GM21360 (cell line): ENCODE measurements around the gene ZNF774.
"Not testable (repeated sequence)": the region's sequence is repeated elsewhere in the genome, so short reads cannot be mapped to it uniquely, and the experiment has no call there.

ENCODE experiments used
- ATAC-seq: cut with Tn5 transposase; IDR thresholded peaks from one replicate; pipeline ENCODE4 v1.9.1; 2021; ENCODE audit warnings: mild to moderate bottlenecking, moderate library complexity; ENCODE audit not compliant: unreplicated experiment

ZNF774 gene

DNA sequence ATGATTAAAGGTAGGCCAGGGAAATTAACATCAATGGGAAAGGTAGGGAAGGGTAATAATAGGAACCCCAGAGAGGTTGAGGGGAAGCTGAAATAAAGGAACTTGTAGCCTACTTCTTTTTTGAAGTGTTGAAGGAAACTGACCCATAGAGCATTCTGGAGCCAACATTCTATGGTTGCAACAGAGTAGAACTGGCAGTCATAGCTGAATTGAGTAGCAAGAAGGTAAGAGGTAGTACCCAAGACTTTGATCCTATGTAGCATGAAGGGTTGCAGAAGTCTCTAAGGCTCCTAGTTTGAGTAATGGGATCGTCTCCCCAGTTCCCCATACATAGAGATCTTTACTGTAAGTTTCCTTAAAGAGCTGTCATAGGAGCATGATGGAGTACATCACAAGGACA, 7.4 kb upstream of the ZNF774 start:
- no peak for ATAC-seq

DNA sequence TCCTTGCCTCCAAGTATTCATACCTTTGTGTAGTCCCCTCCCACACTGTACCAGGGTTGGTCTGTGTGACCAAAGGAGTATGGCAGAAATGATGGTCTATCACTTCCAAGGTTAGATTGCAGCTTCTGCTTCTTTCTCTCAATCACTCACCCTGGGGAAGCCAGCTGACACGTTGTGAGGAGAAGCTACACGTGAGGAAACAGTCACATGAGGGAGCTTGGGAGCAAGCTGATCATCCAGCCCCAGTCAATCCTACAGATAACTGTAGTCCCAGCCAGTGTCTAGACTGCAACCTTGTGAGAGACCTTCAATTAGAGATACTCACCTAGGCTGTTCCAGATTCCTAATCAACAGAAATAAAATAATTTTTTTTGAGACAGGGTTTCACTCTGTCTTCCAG, 6.2 kb upstream of the ZNF774 start:
- ATAC-seq, result no peak

DNA sequence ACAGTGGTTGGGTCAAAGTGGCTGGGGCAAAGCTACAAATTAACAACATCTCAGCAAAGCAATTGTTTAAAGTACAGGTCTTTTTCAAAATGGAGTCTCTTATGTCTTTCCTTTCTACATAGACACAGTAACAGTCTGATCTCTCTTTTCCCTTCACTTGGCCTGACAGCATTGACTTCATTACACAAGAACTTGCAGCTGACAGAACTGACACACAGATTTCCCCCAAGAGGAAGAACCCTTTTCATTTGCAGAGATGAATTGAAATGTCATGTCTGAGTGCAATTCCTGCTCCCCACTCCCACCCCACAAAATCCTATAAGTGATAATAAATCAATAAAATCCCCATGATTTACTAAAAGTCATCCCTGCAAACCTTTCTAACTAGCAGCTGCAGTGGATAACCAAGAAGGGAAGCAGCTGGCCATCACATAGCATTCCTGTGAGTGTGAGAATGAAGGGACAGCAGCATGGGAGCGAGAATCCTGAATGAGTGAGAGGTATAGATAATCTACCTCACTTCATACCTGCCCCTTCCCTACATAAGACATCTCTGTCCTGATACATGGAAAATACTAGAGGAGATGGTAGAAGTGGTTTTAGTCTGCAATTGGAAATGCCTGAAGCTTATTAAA, 4.5 kb upstream of the ZNF774 start:
- ATAC-seq, result not testable (repeated sequence)

DNA sequence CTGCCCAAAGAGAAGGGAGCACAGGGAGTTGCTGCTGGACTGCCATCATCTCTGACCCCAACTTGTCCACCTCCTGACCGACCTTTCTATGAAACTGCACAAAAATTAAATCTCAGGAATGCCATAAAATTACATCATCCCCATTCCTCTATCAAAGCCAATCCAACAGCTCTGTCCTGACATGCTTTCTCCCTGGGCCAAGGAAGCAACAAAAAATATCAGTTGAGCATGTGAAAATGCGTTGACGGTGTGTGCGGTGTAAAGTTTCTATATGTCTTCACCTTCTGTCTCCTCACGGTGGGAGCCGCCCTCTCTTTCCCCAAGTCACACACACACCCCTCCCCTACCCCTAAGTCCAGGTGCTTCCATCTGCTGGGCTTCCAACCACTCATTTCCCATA, 3.6 kb upstream of the ZNF774 start:
- ATAC-seq, result no peak

DNA sequence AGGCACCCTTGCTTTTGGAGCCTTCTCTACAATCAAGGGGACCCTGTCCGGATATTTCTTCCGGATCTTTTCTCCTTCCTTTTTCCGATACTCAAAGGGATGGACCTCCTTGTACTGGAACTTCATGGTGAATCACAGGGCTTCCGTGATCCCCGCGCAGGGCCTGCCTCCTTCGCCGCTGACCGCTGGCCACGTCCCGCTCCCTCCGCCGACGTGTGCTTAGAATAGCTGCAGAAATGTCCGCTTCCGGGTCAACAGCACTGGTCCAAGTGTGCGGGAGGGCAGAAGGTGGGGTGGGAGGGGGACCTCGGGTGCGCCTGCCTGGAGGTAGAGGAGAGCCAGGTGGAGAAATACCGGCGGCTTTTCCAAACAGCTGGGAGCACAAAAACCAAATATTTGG, 3.0 kb upstream of the ZNF774 start:
- no peak for ATAC-seq

DNA sequence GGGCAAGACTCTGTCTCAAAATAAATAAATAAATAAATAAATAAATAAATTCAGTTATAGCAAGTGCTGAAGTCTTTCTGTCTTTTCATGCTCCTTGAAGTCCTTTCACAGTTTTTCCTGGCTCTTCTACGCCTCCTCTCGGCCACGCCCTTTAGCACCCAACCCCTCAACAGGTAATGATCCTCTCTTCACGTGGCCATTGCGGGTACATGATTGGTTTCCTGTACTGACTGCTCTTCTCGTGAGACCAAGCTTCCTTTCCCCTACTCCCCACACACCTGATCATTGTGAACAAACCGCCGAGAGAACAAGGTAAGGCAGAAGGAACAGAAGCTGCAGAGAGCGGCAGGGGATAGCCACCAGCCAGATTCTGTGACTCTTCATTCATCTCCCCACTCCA, 2.3 kb upstream of the ZNF774 start:
- ATAC-seq, result no peak

DNA sequence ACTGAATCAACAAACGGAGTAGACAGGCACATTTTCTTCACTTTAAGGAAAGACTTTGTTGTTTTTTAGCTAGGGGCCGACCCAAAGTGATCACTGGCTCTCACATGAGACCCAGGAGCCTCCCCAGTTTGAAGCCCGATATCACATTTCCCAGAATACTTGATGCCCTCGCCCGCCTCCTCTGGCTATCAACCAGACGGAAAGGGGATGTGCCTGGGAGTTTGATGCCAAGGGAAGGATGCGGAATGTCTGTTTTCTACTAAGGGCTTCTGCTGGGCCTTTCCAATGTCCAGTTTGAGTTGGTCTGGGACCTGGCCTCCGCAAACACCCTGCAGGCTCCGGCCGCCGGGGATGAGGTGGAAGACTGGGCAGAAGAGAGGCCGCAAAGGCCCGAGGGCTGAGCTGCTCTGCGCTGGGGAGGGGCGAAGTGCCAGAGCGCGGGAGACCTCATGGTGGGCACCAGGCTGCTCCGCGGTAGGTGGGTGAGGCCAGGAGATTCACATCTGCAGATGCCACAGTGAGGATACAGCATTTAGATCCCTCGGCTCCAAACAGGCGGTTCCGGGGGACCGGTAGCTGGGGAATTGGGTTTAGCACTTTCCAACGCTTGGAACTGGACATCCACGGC, 491 bp upstream of the ZNF774 start:
- no peak for ATAC-seq

DNA sequence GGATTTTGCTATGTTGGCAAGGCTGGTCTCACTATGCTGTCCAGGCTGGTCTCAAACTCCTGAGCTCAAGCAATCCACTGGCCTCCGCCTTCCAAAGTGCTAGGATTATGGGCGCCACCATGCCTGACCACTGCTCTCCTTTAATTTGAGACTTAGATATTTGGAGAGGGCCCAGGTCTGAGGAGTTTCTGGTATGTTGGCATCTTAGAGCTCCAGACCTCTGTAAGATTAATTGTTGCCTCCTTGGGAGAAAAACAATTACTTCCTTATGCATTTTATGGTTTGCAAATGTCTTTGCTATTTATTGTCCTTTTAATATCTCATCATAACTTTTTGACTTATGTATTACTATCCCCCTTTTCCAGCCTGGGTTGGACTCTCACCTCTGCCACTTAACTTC, 2.9 kb downstream of the ZNF774 start:
- no peak for ATAC-seq

DNA sequence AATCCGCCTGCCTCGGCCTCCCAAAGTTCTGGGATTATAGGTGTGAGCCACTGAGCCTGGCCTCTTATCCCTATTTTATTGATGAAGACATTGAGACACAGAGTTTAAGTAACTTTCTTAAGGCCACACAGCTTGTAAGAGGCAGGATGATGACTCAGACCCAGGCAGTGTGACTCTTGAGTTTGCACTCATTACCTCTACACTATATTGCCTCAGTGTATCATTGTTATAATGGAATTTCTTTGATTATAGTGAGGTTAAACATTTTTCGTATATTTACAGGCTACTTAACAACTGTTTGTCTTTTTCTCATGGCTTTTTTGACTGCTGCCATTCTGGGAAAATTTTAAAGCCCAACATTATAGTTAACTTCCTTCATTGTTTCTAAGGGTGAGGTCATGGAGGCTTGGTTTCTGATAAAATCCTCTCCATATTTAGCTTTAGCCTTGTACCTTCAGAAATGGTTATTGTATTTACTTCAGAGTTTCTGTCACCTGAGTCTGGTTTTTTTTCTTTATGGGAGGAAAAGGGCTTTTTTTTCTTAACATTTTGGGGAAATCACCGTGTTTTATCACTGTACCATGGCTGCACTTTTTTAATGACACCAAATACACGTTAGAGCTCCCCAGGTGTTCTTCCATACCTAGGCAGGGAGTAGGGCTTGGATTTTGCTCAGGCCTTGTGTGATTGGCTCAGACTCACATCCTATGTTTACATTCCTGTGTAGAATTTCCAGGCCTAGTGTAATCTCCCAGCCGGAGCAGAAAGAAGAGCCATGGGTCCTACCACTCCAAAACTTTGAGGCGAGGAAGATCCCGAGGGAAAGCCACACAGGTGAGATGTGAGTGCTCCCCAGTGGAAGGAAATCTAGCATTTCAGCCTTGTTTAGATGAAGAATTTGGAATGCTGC, 6.3 kb downstream of the ZNF774 start:
- ATAC-seq, result no peak

DNA sequence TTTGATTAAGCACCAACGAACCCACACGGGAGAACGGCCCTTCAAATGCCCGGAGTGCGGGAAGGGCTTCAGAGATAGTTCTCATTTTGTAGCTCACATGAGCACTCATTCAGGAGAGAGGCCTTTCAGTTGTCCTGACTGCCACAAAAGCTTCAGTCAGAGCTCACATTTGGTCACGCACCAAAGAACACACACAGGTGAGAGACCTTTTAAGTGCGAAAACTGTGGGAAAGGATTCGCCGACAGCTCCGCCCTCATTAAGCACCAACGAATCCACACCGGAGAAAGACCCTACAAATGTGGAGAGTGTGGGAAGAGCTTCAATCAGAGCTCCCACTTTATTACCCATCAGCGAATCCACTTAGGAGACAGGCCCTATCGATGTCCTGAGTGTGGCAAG, 8.7 kb downstream of the ZNF774 start:
- no peak for ATAC-seq

DNA sequence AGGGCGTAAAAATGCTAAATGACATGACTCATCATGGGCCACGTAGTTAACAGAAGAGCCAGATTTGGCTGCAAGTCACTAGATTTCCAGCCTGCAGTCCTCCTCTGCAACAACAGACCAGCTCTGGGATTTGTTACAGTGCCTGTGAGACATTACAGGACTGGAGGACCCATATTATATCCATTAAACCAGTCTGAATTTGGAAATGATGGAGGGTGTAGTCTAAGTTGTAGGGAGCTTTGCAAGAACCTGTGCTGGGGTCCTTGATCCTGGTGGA, 10.8 kb downstream of the ZNF774 start:
- no peak for ATAC-seq

DNA sequence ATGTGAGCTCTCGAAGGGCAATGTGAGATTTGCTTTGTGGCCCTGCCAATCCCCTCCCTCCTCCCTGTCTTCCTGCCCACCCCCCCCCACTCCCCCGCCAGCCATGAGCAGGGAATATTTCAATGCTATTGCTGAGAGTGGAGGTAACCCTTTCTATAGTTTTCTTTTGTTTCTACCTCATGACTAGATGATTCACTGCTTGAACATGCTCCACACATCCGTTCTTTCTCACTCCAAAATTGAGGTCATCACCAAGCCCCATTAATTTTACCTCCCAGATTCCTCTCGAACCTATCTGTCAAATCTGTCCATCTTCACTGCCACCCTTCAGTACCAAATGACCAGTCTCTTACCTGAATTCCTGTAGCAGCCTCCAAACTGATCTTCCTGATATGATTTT, 12.2 kb downstream of the ZNF774 start:
- no peak for ATAC-seq

DNA sequence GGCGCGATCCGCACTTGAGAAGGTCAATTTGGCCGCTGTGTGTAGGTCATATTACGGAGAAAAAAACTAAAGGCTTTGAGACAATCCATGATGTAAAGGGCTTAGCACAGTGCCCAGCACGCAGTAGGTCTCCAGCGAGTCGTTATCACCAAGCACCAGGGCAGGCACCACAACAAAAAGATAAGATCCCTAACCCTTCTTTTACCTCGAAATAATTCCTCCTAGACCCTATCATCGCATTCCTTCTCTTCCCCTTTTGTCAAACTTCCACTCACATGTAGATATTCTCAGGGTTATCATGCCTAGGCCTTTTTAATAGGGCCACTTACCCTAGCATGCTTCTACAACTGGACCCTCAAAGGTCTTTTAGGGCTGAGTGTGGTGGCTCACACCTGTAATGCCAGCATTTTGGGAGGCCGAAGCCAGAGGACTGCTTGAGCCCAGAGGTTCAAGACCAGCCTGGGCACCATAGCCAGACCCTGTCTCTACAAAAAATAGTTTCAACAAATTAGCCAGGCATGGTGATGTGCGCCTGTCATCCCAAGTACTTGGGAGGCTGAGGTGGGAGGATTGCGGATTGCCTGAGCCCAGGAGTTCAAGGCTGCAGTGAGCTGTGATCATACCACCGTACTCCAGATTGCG, 13.5 kb downstream of the ZNF774 start:
- no peak for ATAC-seq

DNA sequence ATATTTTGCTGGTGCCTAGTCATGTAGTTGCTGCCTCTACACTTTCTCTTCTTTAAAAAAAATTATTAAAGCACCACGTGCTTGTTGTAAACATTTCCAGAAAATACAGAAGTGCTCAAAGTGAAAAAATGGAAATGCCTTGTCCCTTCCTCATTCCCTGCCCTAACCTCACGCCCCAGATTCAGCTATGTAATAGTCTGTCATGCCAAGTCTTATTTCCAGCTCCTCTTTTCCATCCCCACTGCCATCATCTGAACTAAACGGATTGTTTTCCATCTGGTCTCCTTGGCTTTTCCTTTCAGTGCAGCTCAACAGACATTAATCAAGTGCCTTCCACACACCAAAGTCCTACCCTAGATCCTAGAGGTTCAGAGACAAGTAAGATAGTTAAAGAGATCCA, 15.5 kb downstream of the ZNF774 start:
- no peak for ATAC-seq

DNA sequence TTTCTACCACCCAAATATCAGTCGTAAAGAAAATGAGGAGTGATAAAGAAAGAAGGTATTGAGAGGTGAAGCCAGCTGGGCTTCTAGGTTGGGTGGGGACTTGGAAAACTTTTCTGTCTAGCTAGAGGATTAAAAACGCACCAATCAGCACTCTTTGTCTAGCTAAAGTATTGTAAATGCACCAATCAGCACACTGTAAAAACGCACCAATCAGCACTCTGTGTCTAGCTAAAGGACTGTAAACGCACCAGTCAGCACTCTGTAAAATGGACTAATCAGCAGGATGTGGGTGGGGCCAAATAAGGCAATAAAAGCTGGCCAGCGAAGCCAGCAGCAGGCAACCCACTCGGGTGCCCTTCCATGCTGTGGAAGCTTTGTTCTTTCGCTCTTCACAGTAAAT, 23.0 kb downstream of the ZNF774 start:
- no peak for ATAC-seq

DNA sequence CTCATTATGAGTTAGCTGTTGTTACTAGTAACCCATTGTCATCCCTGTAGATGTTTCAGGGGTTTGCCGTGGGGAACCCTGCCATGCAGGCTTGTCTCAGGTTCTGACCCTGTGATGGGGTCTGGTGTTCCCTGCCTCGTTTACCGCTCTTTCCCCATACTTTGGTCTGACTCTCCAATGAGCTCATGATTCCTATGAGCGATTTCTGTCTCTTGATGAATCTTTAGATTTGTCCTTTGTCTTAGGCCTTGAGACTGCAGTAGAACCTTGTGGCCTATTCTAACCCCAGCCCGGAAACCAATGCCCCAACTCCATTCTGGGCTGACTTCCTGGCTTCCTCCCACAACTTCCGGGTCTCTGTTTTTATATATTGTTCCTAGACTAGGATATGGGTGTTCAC, 24.7 kb downstream of the ZNF774 start:
- ATAC-seq, result no peak

DNA sequence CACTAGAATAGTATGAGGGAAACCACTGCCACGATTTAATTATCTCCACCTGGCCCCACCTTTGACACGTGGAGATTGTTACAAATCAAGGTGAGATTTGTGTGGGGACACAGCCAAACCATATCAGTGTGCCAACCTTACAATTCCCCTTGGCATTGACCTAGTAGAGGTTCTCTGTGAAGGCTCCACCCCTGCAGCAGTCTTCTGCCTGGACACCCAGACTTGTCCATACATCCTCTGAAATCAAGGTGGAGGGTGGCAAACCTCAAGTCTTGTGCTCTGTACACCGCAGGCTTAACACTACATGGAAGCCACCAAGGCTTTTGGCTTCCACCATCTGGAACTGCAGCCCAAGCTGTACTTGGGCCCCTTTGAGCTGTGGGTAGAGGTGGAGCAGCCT, 27.2 kb downstream of the ZNF774 start:
- no peak for ATAC-seq

DNA sequence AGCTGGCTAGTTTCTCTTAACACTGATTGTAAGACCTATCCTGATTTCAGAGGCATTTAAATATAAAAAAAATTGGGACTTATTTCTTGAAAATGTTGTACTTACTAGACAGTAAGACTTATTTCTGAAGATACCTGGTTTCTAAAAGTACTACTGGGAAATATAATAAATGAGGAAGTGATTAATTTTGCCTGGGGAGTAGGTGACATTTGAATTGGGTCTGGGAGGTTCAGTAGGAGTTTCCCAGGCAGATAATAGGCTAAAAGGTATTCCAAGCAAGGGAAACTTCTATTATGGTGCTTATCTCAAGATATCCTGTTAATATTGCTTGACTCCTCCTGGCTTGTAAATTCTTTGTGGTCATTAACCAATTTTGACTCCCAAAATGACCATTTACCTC, 29.4 kb downstream of the ZNF774 start:
- no peak for ATAC-seq

DNA sequence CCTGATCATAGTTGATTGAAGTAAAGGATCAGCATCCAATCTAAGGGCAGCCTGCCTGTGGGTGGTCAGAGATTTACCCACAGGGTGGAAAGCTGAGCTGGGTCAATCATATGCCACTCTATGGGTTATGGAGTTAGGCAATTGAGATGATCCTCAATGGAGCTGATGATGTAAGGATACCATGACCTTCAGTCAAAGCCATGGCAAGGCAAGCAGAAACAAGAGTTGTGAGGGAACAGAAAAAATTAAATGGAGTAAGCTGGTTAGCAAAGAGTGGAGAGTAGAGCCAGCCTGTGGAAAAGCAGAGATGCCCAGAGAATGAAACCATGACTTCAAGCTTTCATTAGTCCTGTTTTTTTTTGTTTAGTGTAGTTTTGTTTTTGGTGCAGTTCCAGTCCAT, 30.2 kb downstream of the ZNF774 start:
- ATAC-seq, result no peak

DNA sequence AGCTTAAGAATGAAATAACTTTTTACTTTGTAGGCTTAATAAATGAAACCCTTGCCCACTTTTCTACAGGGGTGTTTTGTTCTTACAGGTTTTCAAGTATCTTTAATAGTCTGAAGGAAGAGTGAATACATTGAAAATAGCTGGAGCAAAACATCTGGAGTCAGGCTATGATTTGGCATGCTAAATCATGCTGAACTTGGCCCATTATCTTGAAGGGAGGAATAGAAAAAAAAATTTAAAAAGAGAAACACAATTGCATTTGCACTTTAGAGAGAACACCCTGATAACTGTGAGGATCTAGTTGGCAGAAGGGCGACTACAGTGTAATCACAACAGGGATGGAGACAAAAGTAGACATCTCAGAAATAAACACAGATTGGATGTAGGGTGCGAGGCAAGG, 34.1 kb downstream of the ZNF774 start:
- no peak for ATAC-seq

DNA sequence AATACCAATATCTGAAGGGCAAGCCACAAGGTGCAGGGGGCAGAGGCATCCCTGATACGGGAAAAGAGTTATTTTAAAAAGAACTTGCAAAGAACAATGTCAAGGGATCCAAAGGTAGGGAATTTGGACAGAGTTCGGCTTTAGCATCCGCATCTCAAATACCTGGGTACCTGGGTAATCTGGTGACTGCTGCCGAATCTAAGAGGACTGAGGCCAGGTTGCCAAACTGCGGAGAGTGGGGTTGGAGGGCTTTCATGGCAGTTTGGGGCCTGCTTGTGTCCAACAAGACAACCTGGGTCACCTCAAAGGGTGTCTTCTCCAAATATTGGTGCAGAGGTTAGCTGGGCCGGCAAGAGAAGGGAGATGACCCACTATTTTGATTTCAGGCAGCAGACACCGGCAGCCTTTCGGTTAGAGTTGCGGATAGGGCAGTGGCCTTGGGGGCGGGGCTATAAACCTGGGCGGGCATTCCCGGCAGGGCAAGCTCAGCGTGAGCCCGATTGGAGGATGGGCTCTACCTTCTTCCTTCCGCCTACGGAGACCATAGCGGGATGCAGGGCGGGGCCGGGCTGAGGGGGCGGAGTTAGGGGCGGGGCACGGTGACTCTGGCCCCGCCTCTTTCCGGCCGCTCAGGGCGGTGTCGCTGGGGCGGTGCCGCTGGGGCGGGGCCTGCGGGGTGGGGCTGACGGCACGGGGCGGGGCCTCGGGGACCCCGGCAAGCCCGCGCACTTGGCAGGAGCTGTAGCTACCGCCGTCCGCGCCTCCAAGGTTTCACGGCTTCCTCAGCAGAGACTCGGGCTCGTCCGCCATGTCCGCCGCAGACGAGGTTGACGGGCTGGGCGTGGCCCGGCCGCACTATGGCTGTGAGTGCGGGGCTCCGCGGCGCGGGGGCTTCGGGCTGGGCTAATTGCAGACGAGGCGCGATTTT, 35.7 kb downstream of the ZNF774 start, which contains the start of gene IQGAP1:
TSS of gene IQGAP1 (plus strand) at position 709 of the 928 bp plus-strand sequence. CDS start at position 809, 100 bp downstream.
- ATAC-seq, result peak; percentile 88
